Measurements from ENCODE around the gene SLC4A5.

The SLC4A5 gene

GRCh38 chr2:74168739-74169138, 174.5 kb downstream of the SLC4A5 start:
- Histone ChIP-seq H3K4me3 (no peak overlapping the region), H3K27ac (no peak overlapping the region), H3K36me3 (peaks cover 92 to 96% (median 95%) of the 10 kb centered on the region in 11 experiments), H3K4me1 (peaks cover 0 to 22% (median 0%) of the 10 kb centered on the region in 10 experiments; a peak in 4 of 20 replicates), H3K9ac (peak overlapping the region in 1 of 11 experiments; percentile 29; a peak in 1 of 22 replicates), H3K27me3 (no peaks in the 10 kb centered on the region), H3K4me2 (no peak overlapping the region), H4K20me1 (peaks cover 69 to 100% (median 94%) of the 10 kb centered on the region in 11 experiments), H3K9me3 (replicated peaks in 1 of 11) (peaks cover 9 to 38% (median 34%) of the 10 kb centered on the region in 11 experiments; a peak in 20 of 22 replicates)
- no peak for TF ChIP-seq Cebpa-rat (IDR thresholded peaks at IDR 0.05)

Measured in BLaER1 treated with 17β-estradiol and CSF1 and Interleukin-3, amounts not matched to agents 10 nM and 100 nM (cell line).